SU-DHL-6 (cell line): ENCODE measurements around the gene ARSA.

Experiments used
- H2AFZ ChIP-seq: fragments of 200-600 bp; sonication (generic); 2 replicates; pipeline ENCODE4 v1.6.1; 2014; ENCODE audit warnings: low read depth, mild to moderate bottlenecking, moderate library complexity, mixed read lengths, antibody characterized with exemption, low read length; ENCODE audit not compliant: severe bottlenecking
- H3F3A ChIP-seq: fragments of 200-600 bp; shearing (Covaris generic); 2 replicates; pipeline ENCODE4 v1.6.0; 2016; ENCODE audit warnings: antibody characterized with exemption, mild to moderate bottlenecking; ENCODE audit not compliant: insufficient read depth
- H3K27ac ChIP-seq: fragments of 200-600 bp; sonication (generic); 2 replicates; pipeline ENCODE4 v1.5.1; 2016; ENCODE audit warnings: low read depth, mild to moderate bottlenecking, low read length, moderate library complexity, mixed read lengths
- H3K27me3 ChIP-seq: fragments of 200-600 bp; sonication (generic), shearing (Covaris generic); 2 replicates; pipeline ENCODE4 v1.6.0; 2014; ENCODE audit warnings: mild to moderate bottlenecking, low read length
- H3K36me3 ChIP-seq: fragments of 200-600 bp; sonication (generic); 2 replicates; pipeline ENCODE4 v1.6.1; 2014; ENCODE audit warnings: mild to moderate bottlenecking, low read length, mixed read lengths
- H3K4me2 ChIP-seq: fragments of 300-600, 200-600 bp; shearing (Covaris generic), sonication (generic); 2 replicates; pipeline ENCODE4 v1.6.0; 2014; ENCODE audit warnings: low read length, low read depth, mild to moderate bottlenecking; ENCODE audit not compliant: poor library complexity, severe bottlenecking
- H3K4me3 ChIP-seq: fragments of 200-600 bp; sonication (generic); 2 replicates; pipeline ENCODE4 v1.5.1; 2014; ENCODE audit warnings: antibody characterized with exemption, low read length, mild to moderate bottlenecking, mixed read lengths; ENCODE audit not compliant: insufficient read depth, poor library complexity, severe bottlenecking
- H3K79me2 ChIP-seq: fragments of 200-600 bp; sonication (generic); 2 replicates; pipeline ENCODE4 v1.6.1; 2014; ENCODE audit warnings: mild to moderate bottlenecking, low read length, moderate library complexity; ENCODE audit not compliant: insufficient read depth
- H3K9ac ChIP-seq: fragments of 200-600 bp; sonication (generic); 2 replicates; pipeline ENCODE4 v1.7.0; 2014; ENCODE audit warnings: mild to moderate bottlenecking, low read length
- H3K9me2 ChIP-seq: fragments of 200-600 bp; sonication (generic); replicated peaks from 2 replicates; pipeline ENCODE4 v1.6.1; 2014; ENCODE audit warnings: low read length; ENCODE audit not compliant: insufficient read depth
- H3K9me3 ChIP-seq: fragments of 200-600 bp; sonication (generic); 2 replicates; pipeline ENCODE4 v1.6.1; 2014; ENCODE audit warnings: low read length, mixed read lengths; ENCODE audit not compliant: insufficient read depth
- H4K20me1 ChIP-seq: fragments of 200-600 bp; sonication (generic); 2 replicates; pipeline ENCODE4 v1.6.1; 2014; ENCODE audit warnings: low read depth, mild to moderate bottlenecking, antibody characterized with exemption, low read length, moderate library complexity, mixed read lengths
- CTCF ChIP-seq: fragments of 200-600 bp; sonication (generic); IDR thresholded peaks from one replicate; pipeline ENCODE4 v1.5.1; 2017; ENCODE audit warnings: antibody characterized with exemption, mild to moderate bottlenecking, low read length, moderate library complexity; ENCODE audit not compliant: insufficient read depth, poor library complexity, severe bottlenecking
- EZH2phosphoT487 ChIP-seq: fragments of 200-600 bp; sonication (generic), shearing (Covaris generic); conservative IDR thresholded peaks from 2 replicates; pipeline ENCODE4 v1.6.1; 2018; ENCODE audit warnings: mild to moderate bottlenecking, antibody characterized with exemption, low read length, moderate library complexity, mixed read lengths

ARSA gene

GRCh38 chr22:50671641-50672040 is 43.7 kb upstream of the ARSA start:
- Histone ChIP-seq H3K4me3 (no peak overlapping the region), H3K4me2 (no peak overlapping the region)

GRCh38 chr22:50670914-50671538 is 43.1 kb upstream of the ARSA start:
- H3K4me2 ChIP-seq: no peak overlapping the region
- H3K9me2 ChIP-seq: no peaks in the 10 kb centered on the region
- H3F3A ChIP-seq: no peaks in the 10 kb centered on the region
- no peaks in the 10 kb centered on the region for H3K9me3 ChIP-seq
- no peak overlapping the region for H2AFZ ChIP-seq
- no peaks in the 10 kb centered on the region; the same call in 1 of the 2 replicates for H3K27me3 ChIP-seq
- no peaks in the 10 kb centered on the region for H3K79me2 ChIP-seq
- no peaks in the 10 kb centered on the region for H4K20me1 ChIP-seq
- H3K4me3 ChIP-seq: no peak overlapping the region
- H3K36me3 ChIP-seq: no peaks in the 10 kb centered on the region
- H3K27ac ChIP-seq: no peak overlapping the region
- no peak overlapping the region for H3K9ac ChIP-seq
- TF ChIP-seq CTCF: no peak
- TF ChIP-seq EZH2phosphoT487: no peak

More at GRCh38 chr22:50671641-50672040, 43.7 kb upstream of the ARSA start:
- no peaks in the 10 kb centered on the region; the same call in 1 of the 2 replicates for H3K27me3 ChIP-seq
- H2AFZ ChIP-seq: no peak overlapping the region
- no peaks in the 10 kb centered on the region for H4K20me1 ChIP-seq
- TF ChIP-seq EZH2phosphoT487 (no peak), CTCF (no peak)
- H3K27ac ChIP-seq: no peak overlapping the region
- H3K9me2 ChIP-seq: no peaks in the 10 kb centered on the region
- no peaks in the 10 kb centered on the region for H3K9me3 ChIP-seq
- no peaks in the 10 kb centered on the region for H3K79me2 ChIP-seq
- no peaks in the 10 kb centered on the region for H3F3A ChIP-seq
- H3K9ac ChIP-seq: no peak overlapping the region
- H3K36me3 ChIP-seq: no peaks in the 10 kb centered on the region

GRCh38 chr22:50670513-50670912 is 42.6 kb upstream of the ARSA start:
- no peaks in the 10 kb centered on the region for H3K36me3 ChIP-seq
- no peaks in the 10 kb centered on the region for H3K9me3 ChIP-seq
- no peaks in the 10 kb centered on the region for H3K9me2 ChIP-seq
- no peaks in the 10 kb centered on the region for H4K20me1 ChIP-seq
- no peak overlapping the region for H3K4me2 ChIP-seq
- H3K4me3 ChIP-seq: no peak overlapping the region
- H3K27ac ChIP-seq: no peak overlapping the region
- H2AFZ ChIP-seq: no peak overlapping the region
- no peaks in the 10 kb centered on the region; the same call in 1 of the 2 replicates for H3K27me3 ChIP-seq
- H3F3A ChIP-seq: no peaks in the 10 kb centered on the region
- no peak overlapping the region for H3K9ac ChIP-seq
- no peaks in the 10 kb centered on the region for H3K79me2 ChIP-seq
- TF ChIP-seq CTCF: no peak
- no peak for TF ChIP-seq EZH2phosphoT487
